ENCODE results near the gene DHX38. TPM values are rescaled to one million over a fixed set of nuclear protein-coding genes. Genes with fewer than 3 reads are reported as not detected.

Gene DHX38
- total RNA-seq, 4 donors from 2014 or later = 31.7 to 52.7 (median 47.7) TPM

DNA sequence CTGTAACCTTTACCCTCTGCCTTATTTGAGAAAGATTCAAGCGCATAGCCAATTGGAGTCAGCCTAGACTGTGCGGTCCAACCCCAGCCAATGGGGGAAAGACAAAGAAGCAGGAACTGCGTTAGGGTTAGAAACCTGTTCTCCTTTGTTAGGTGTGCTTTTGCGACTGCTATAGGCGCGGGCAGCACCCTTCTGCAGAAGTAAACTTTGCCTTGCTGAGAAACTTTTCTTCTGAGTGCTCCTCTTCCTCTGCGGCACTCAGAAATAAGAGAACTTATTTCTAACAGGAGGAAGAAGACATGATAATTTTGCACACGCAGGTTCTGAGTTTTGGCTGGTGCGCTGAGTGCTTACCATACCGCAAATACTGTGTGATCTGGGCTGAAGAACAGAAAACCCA is 9.2 kb upstream of the DHX38 start:
- no peaks in the 10 kb centered on the region for H3K4me1 ChIP-seq
- no peak for DNase-seq
- H3K36me3 ChIP-seq = peaks cover 30 to 43% of the 10 kb centered on the region in 2 donors
- no peaks in the 10 kb centered on the region for H3K27me3 ChIP-seq
- no peak overlapping the region for H3K4me3 ChIP-seq (replicated peaks in 1 of 3)
- intact Hi-C loops (cut with DNase I) = no loop called here
- 100% methylated on average over 10 of the region's 10 CpGs for WGBS, 2 donors
- H3K9me3 ChIP-seq = no peaks in the 10 kb centered on the region
- H3K27ac ChIP-seq = no peak overlapping the region
- TF ChIP-seq CTCF (IDR thresholded peaks at IDR 0.05) (no peak), POLR2A (IDR thresholded peaks at IDR 0.05) (no peak)

- WGBS, 2 donors = 93 to 100% methylated on average over 2 of the region's 2 CpGs
- Histone ChIP-seq H3K9me3 (no peaks in the 10 kb centered on the region), H3K4me3 (replicated peaks in 1 of 3) (no peak overlapping the region), H3K36me3 (peaks cover 34 to 47% of the 10 kb centered on the region in 2 donors), H3K27me3 (no peaks in the 10 kb centered on the region), H3K4me1 (no peaks in the 10 kb centered on the region), H3K27ac (no peak overlapping the region)
- no peak for TF ChIP-seq CTCF (IDR thresholded peaks at IDR 0.05)
- no peak for TF ChIP-seq POLR2A (IDR thresholded peaks at IDR 0.05)
- intact Hi-C loops (cut with DNase I) = no loop called here
- no peak for DNase-seq
Measured at GRCh38 chr16:72085002-72085401, 8.6 kb upstream of the DHX38 start.

- H3K36me3 ChIP-seq = peaks cover 18 to 34% of the 10 kb centered on the region in 2 donors
- no peaks in the 10 kb centered on the region for H3K9me3 ChIP-seq
- 79 to 86% methylated on average over 3 of the region's 3 CpGs for WGBS, 2 donors
- peaks cover 16 to 18% of the 10 kb centered on the region in 2 donors for H3K4me1 ChIP-seq
- DNase-seq = no peak
- H3K4me3 ChIP-seq (replicated peaks in 1 of 3) = no peak overlapping the region
- TF ChIP-seq CTCF (IDR thresholded peaks at IDR 0.05) (no peak), POLR2A (IDR thresholded peaks at IDR 0.05) (no peak)
- H3K27ac ChIP-seq = no peak overlapping the region
- no peaks in the 10 kb centered on the region for H3K27me3 ChIP-seq
- intact Hi-C loops (cut with DNase I) = loop anchor here (5.0 to 10.0 kb wide), 2 partner anchors 84 to 286 kb away; partner anchors contain the start of genes AP1G1 and DHODH
Measured at GRCh38 chr16:72091217-72091616, 2.4 kb upstream of the DHX38 start.

GRCh38 chr16:72092832-72093447 is 707 bp upstream of the DHX38 start:
- no peak for DNase-seq

More at GRCh38 chr16:72092832-72093447, 707 bp upstream of the DHX38 start:
- intact Hi-C loops (cut with DNase I) = loop anchor here (5.0 to 10.0 kb wide), 2 partner anchors 86 to 288 kb away; partner anchors contain the start of genes AP1G1 and DHODH
- peak overlapping the region; percentile 44 to 88 (median 82) for H3K4me3 ChIP-seq (replicated peaks in 1 of 3)
- no peak for TF ChIP-seq CTCF (IDR thresholded peaks at IDR 0.05)
- TF ChIP-seq POLR2A (IDR thresholded peaks at IDR 0.05) = no peak
- H3K27ac ChIP-seq = peak overlapping the region; percentile 24 to 81 (median 60)
- WGBS, 2 donors = 0 to 2% methylated on average over 21 to 22 of the region's 22 CpGs
- H3K27me3 ChIP-seq = no peaks in the 10 kb centered on the region
- peaks cover 16 to 18% of the 10 kb centered on the region in 2 donors for H3K4me1 ChIP-seq
- peaks cover 29 to 32% of the 10 kb centered on the region in 2 donors for H3K36me3 ChIP-seq
- H3K9me3 ChIP-seq = no peaks in the 10 kb centered on the region

All from thyroid gland (tissue), 4 donors.